Measurements from ENCODE around the gene RALGDS. TPM values are rescaled to one million over a fixed set of nuclear protein-coding genes. Genes with fewer than 3 reads are reported as not detected.
"Not testable (repeated sequence)": the region's sequence is repeated elsewhere in the genome, so short reads cannot be mapped to it uniquely, and the experiment has no call there.

RALGDS gene
- total RNA-seq, 1 donor from 2014 or later: 94.4 TPM

GRCh38 chr9:133101356-133102189, 19.5 kb downstream of the RALGDS start:
- H3K27ac Mint-ChIP-seq: no peak overlapping the region
- H3K27me3 Mint-ChIP-seq (ENCODE audit: insufficient read depth): no peaks in the 10 kb centered on the region
- no peaks in the 10 kb centered on the region for H3K4me1 Mint-ChIP-seq (ENCODE audit: low read depth)
- H3K4me3 Mint-ChIP-seq: no peak overlapping the region
- no peaks in the 10 kb centered on the region for H3K9me3 Mint-ChIP-seq
- intact Hi-C loops (cut with micrococcal nuclease): loop anchor here (10.0 kb wide), 1 partner anchor 57 kb away; no protein-coding TSS in a partner anchor
- peaks cover 55% of the 10 kb centered on the region for H3K36me3 Mint-ChIP-seq (ENCODE audit: low read depth)
- DNase-seq (ENCODE audit: low spot score): no peak

- intact Hi-C loops (cut with micrococcal nuclease): loop anchor here (10.0 kb wide), 1 partner anchor 56 kb away; no protein-coding TSS in a partner anchor
- Mint-ChIP-seq H3K4me1 (ENCODE audit: low read depth) (no peaks in the 10 kb centered on the region), H3K36me3 (ENCODE audit: low read depth) (peaks cover 58% of the 10 kb centered on the region), H3K27ac (no peak overlapping the region), H3K9me3 (peaks cover 8% of the 10 kb centered on the region), H3K27me3 (ENCODE audit: insufficient read depth) (no peaks in the 10 kb centered on the region), H3K4me3 (no peak overlapping the region)
- DNase-seq (ENCODE audit: low spot score): no peak
These were observed 20.3 kb downstream of the RALGDS start for GRCh38 chr9:133100506-133101355.

GRCh38 chr9:133099726-133100505, 21.1 kb downstream of the RALGDS start:
- H3K9me3 Mint-ChIP-seq: peaks cover 8% of the 10 kb centered on the region
- no peak overlapping the region for H3K4me3 Mint-ChIP-seq
- intact Hi-C loops (cut with micrococcal nuclease): loop anchor here (10.0 kb wide), 1 partner anchor 55 kb away; no protein-coding TSS in a partner anchor
- H3K36me3 Mint-ChIP-seq (ENCODE audit: low read depth): peaks cover 55% of the 10 kb centered on the region
- no peak for DNase-seq (ENCODE audit: low spot score)
- no peaks in the 10 kb centered on the region for H3K4me1 Mint-ChIP-seq (ENCODE audit: low read depth)
- no peak overlapping the region for H3K27ac Mint-ChIP-seq
- H3K27me3 Mint-ChIP-seq (ENCODE audit: insufficient read depth): no peaks in the 10 kb centered on the region

GRCh38 chr9:133098871-133099270, 22.2 kb downstream of the RALGDS start:
- no peaks in the 10 kb centered on the region for H3K27me3 Mint-ChIP-seq (ENCODE audit: insufficient read depth)
- peaks cover 52% of the 10 kb centered on the region for H3K36me3 Mint-ChIP-seq (ENCODE audit: low read depth)
- DNase-seq (ENCODE audit: low spot score): no peak
- H3K4me3 Mint-ChIP-seq: no peak overlapping the region
- no peaks in the 10 kb centered on the region for H3K4me1 Mint-ChIP-seq (ENCODE audit: low read depth)
- H3K9me3 Mint-ChIP-seq: peaks cover 8% of the 10 kb centered on the region
- no peak overlapping the region for H3K27ac Mint-ChIP-seq
- intact Hi-C loops (cut with micrococcal nuclease): no loop called here

GRCh38 chr9:133098104-133098754, 22.8 kb downstream of the RALGDS start:
- Mint-ChIP-seq H3K4me1 (ENCODE audit: low read depth) (no peaks in the 10 kb centered on the region), H3K27ac (no peak overlapping the region), H3K4me3 (no peak overlapping the region), H3K27me3 (ENCODE audit: insufficient read depth) (no peaks in the 10 kb centered on the region), H3K9me3 (peaks cover 8% of the 10 kb centered on the region), H3K36me3 (ENCODE audit: low read depth) (peaks cover 52% of the 10 kb centered on the region)
- intact Hi-C loops (cut with micrococcal nuclease): no loop called here
- no peak for DNase-seq (ENCODE audit: low spot score)

- Mint-ChIP-seq H3K36me3 (ENCODE audit: low read depth) (peaks cover 35% of the 10 kb centered on the region), H3K27me3 (ENCODE audit: insufficient read depth) (no peaks in the 10 kb centered on the region), H3K27ac (no peak overlapping the region), H3K9me3 (peaks cover 8% of the 10 kb centered on the region), H3K4me1 (ENCODE audit: low read depth) (no peaks in the 10 kb centered on the region), H3K4me3 (no peak overlapping the region)
- intact Hi-C loops (cut with micrococcal nuclease): no loop called here
- no peak for DNase-seq (ENCODE audit: low spot score)
These were observed 26.1 kb downstream of the RALGDS start for GRCh38 chr9:133094842-133095393.

- H3K9me3 Mint-ChIP-seq; H3K27me3 Mint-ChIP-seq (ENCODE audit: insufficient read depth); H3K4me3 Mint-ChIP-seq; H3K4me1 Mint-ChIP-seq (ENCODE audit: low read depth); H3K27ac Mint-ChIP-seq; DNase-seq (ENCODE audit: low spot score); intact Hi-C loops (cut with micrococcal nuclease): not testable (repeated sequence)
- peaks cover 32% of the 10 kb centered on the region for H3K36me3 Mint-ChIP-seq (ENCODE audit: low read depth)
These were observed 26.7 kb downstream of the RALGDS start for GRCh38 chr9:133094351-133094750.

- intact Hi-C loops (cut with micrococcal nuclease): no loop called here
- peaks cover under 1% of the 10 kb centered on the region for H3K9me3 Mint-ChIP-seq
- peaks cover under 1% of the 10 kb centered on the region for H3K36me3 Mint-ChIP-seq (ENCODE audit: low read depth)
- no peak for DNase-seq (ENCODE audit: low spot score)
- H3K4me1 Mint-ChIP-seq (ENCODE audit: low read depth): no peaks in the 10 kb centered on the region
- H3K27ac Mint-ChIP-seq: no peak overlapping the region
- H3K4me3 Mint-ChIP-seq: no peak overlapping the region
- no peaks in the 10 kb centered on the region for H3K27me3 Mint-ChIP-seq (ENCODE audit: insufficient read depth)
These were observed 30.2 kb downstream of the RALGDS start for GRCh38 chr9:133090752-133091385.

- no peaks in the 10 kb centered on the region for H3K9me3 Mint-ChIP-seq
- no peaks in the 10 kb centered on the region for H3K27me3 Mint-ChIP-seq (ENCODE audit: insufficient read depth)
- H3K27ac Mint-ChIP-seq: no peak overlapping the region
- no peaks in the 10 kb centered on the region for H3K4me1 Mint-ChIP-seq (ENCODE audit: low read depth)
- intact Hi-C loops (cut with micrococcal nuclease): no loop called here
- DNase-seq (ENCODE audit: low spot score): no peak
- no peaks in the 10 kb centered on the region for H3K36me3 Mint-ChIP-seq (ENCODE audit: low read depth)
- no peak overlapping the region for H3K4me3 Mint-ChIP-seq
These were observed 30.9 kb downstream of the RALGDS start for GRCh38 chr9:133090187-133090586.

- no peak for DNase-seq (ENCODE audit: low spot score)
- H3K9me3 Mint-ChIP-seq: no peaks in the 10 kb centered on the region
- no peak overlapping the region for H3K27ac Mint-ChIP-seq
- no peaks in the 10 kb centered on the region for H3K36me3 Mint-ChIP-seq (ENCODE audit: low read depth)
- no peaks in the 10 kb centered on the region for H3K27me3 Mint-ChIP-seq (ENCODE audit: insufficient read depth)
- H3K4me1 Mint-ChIP-seq (ENCODE audit: low read depth): no peaks in the 10 kb centered on the region
- intact Hi-C loops (cut with micrococcal nuclease): no loop called here
- H3K4me3 Mint-ChIP-seq: no peak overlapping the region
These were observed 31.8 kb downstream of the RALGDS start for GRCh38 chr9:133089271-133089671.

GRCh38 chr9:133088756-133089155, 32.3 kb downstream of the RALGDS start:
- H3K27me3 Mint-ChIP-seq (ENCODE audit: insufficient read depth): no peaks in the 10 kb centered on the region
- H3K4me3 Mint-ChIP-seq: no peak overlapping the region
- no peak overlapping the region for H3K27ac Mint-ChIP-seq
- no peaks in the 10 kb centered on the region for H3K4me1 Mint-ChIP-seq (ENCODE audit: low read depth)
- H3K9me3 Mint-ChIP-seq: no peaks in the 10 kb centered on the region
- no peak for DNase-seq (ENCODE audit: low spot score)
- no peaks in the 10 kb centered on the region for H3K36me3 Mint-ChIP-seq (ENCODE audit: low read depth)
- intact Hi-C loops (cut with micrococcal nuclease): no loop called here

All from activated T-helper 1 cell treated with anti-CD3 and anti-CD28 coated beads, Interleukin-12 subunit alpha, Interleukin-12 subunit beta, Interleukin-2, Interleukin-4 antibody, amounts not matched to agents 30 ng/mL and 10 ng/mL and 1 ng/mL, durations not matched to agents 14 hours and 24 hours and 36 hours (primary cell).